ENCODE results near the gene FMO5.
"Not testable (repeated sequence)": the region's sequence is repeated elsewhere in the genome, so short reads cannot be mapped to it uniquely, and the experiment has no call there.

The FMO5 gene

DNA sequence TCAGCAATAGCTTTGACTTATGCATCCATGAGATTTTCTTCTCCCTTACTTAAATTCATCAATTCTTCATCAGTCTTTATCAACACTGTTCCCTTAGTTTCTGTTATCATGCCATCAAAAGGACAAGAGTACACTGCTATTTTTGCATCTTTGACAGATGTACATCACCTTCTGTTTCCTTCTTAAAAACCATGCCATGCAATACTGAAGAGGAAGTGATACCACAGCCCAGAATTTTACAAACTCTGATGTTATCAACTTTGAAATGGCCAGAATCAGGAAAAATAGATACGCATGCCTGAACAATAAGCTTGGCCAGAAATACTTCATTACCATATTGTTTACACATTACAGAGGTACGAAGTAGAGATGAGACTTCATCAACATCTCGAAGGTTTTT, 21.1 kb downstream of the FMO5 start:
- DNase-seq: no peak

DNA sequence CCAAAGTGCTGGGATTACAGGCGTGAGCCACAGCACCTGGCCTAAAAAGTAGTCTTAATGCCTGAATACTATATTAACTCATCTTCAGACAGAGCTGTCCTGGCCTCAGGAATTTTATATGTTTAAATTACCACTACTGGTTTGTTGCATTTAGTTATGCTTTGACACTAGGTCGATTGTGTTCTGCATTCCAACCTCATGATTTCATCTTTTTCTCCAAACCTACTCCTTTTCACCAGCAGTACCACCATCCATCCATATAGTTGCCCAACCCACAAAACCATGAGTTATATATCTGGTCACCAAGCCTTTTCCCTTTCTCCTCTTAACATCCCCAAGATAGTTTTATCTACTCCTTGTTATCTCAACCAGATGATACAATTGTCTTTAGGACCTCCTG, 22.6 kb downstream of the FMO5 start:
- no peak for DNase-seq

GRCh38 chr1:147201786-147202185, 23.4 kb downstream of the FMO5 start:
- DNase-seq: no peak

GRCh38 chr1:147201276-147201675, 23.9 kb downstream of the FMO5 start:
- no peak for DNase-seq

GRCh38 chr1:147197324-147197723, 27.8 kb downstream of the FMO5 start:
- not testable (repeated sequence) for DNase-seq

DNA sequence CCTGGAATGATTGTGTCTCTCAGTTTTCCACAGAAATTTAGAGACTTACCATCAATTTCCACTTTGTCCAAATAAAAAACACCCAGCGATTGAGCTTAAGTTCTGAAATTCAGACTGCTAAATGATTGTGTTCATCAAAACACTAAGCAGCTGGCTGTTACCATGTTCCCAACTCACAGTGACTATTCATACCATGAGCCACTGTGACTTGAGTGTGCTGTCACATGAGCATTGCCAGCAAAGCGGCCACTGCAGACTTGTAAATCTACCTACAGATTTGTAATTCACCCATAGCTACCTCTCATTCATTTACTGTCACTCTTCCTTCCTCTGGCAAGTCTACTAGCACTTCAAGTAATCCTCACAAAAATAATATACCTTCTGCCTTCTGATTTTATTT, 35.6 kb downstream of the FMO5 start:
- no peak for DNase-seq

GRCh38 chr1:147185432-147185831, 39.7 kb downstream of the FMO5 start:
- no peak for DNase-seq

DNA sequence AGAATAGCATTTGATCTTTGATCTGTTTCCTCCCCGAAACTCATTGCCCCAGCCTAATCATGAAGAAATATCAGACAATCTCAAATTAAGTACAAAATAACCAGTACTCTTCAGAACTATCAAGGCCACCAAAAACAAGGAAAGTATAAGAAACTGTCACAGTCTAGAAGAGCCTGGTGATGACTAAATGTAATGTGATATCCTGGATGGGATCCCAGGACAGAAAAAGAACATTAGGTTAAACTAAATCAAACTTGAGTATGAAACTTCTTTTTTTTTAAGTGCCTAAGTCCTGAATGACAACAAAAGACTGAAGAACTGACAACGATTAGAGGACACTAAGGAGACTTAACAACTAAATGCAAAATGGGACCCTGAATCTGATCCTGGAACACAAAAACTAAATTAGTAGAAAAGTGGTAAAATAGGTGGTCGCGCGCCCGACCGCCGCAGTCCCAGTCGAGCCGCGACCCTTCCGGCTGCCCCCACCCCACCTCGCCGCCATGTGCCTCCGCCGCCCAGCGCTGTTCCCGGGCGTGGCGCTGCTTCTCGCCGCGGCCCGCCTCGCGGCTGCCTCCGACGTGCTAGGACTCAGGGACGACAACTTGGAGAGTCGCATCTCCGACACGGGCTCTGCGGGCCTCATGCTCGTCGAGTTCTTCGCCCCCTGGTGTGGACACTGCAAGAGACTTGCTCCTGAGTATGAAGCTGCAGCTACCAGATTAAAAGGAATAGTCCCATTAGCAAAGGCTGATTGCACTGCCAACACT, 47.3 kb downstream of the FMO5 start:
- DNase-seq: no peak

DNA sequence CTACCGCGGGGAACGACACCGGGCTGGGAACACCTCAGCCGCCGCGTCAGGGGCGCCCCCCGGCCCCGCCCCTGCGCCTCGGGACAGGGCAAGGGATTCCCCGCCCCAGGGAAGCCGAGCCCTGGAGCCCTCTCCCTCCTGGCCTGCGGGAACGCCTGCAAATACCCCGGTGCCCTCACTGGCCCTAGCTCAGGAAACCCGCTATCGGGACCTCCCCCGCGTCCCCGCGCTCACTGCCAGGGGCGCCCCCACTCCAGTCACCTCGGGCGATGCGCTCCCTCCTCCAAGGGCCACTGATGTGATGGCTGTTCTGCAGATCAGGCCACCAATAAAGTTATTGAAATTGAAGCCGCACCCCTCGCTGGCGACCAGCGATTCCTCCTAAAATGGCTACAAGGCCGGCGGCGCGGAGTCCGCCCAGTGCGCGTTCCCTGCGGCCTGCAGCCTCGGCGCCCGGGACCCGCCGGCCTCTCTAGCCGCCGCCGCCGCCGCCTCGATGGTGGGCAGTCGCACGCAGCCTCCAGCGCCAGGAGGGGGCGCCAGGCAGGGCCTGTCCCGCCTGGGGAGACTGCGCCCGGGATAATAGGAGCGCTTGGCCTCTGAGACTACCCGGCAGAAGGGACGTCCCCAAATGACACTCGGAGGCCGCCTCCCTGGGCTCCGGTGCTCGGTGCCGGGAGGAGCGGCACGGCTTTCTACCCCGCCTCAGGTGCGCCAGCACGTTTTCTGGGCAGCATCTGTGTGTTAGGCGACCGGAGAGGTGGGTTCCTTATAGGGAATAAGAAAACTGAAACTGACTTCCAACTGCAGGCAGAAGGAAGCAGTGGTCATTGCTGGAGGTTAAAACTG, 52.7 kb downstream of the FMO5 start, which contains the start of gene PRKAB2:
TSS of gene PRKAB2 (minus strand) at position 303 of the 849 bp plus-strand sequence. CDS start 326 bp downstream, outside the sequence.
- peak; percentile 97 for DNase-seq

GRCh38 chr1:147171399-147172167, 53.6 kb downstream of the FMO5 start:
- DNase-seq: peak; percentile 55

GRCh38 chr1:147169840-147170674, 55.1 kb downstream of the FMO5 start:
- no peak for DNase-seq

DNA sequence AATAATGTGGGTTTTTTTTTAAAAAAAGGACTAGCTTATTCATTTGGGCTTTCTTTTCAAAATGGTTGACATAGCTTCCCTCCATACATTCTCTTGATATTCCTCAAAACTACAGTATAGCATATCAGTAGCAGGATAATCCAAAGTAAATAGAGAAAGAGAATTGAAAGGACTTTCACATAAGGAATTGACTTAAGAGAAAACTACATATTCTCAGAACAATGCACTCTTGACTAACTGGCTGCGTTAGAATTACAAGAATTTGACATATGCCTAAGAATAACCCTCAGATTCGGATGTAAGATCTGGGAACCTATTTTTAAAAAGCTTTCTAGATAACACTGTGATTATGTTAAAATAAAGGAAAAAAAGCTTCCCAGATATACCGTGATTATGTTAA, 56.0 kb downstream of the FMO5 start:
- DNase-seq: no peak

- no peak for DNase-seq
Measured at GRCh38 chr1:147168626-147169058, 56.5 kb downstream of the FMO5 start.

DNA sequence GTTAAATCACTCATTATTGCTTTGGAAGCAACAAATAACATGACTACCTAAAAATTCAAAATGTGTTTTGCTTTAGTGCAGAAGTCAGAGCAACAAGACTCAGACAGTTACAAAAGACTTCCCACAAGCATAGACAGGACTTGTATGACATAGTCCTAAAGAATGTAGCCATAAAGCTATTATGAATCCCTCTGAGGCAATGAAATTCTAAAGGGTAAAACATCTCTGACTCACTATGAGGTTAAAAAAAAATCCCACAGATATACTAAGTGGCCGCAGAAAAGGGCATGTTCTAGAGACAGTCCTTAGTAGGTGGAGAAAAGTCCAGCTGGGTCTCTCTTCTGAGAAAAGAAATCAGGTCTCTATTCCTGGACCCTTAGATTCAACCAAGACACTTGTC, 57.8 kb downstream of the FMO5 start:
- DNase-seq: no peak

- DNase-seq: no peak
Measured at GRCh38 chr1:147163019-147163418, 62.1 kb downstream of the FMO5 start.

DNA sequence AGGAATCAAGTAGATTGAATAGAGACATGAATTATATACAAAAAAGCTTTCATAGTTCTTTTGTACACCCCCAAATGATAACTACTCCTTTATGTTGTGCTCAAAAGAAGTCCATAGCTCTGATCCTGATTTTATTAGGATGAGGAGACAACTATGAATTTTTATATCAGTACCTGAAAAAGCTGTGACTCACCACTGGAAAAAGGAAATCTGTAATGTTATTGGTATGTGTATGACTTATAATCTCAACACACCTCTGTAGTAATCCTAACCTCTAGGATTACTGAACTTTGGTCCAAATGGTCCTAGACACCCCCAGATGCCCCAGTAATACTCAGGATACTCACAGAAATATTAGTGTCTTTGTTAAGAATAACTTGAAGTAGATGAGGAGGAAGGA, 63.0 kb downstream of the FMO5 start:
- DNase-seq: no peak

GRCh38 chr1:147157116-147157515, 68.0 kb downstream of the FMO5 start:
- DNase-seq: not testable (repeated sequence)

GRCh38 chr1:147156642-147157041, 68.5 kb downstream of the FMO5 start:
- DNase-seq: no peak

DNA sequence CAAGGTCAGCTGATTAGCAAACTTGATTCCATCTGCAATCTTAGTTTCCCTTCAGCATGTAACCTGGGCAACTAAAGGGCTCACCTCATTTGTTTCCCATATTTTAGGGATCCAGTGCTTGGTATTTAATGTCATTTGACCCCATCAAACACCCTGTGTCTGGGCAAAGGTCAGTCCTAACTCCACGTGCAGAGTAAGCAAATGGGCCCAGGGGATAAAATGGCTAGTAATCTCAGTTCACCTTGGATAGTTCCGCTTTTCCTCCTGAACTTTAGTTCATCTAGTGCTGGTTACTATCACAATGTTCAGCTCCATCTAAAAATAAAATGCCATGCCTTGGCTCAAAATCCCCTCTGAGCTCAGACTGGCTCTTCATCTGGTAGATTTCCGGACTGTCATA, 72.4 kb downstream of the FMO5 start:
- no peak for DNase-seq

- DNase-seq: no peak
Measured at GRCh38 chr1:147151244-147151643, 73.9 kb downstream of the FMO5 start.

GRCh38 chr1:147142886-147143285, 82.3 kb downstream of the FMO5 start:
- DNase-seq: no peak

Measured in activated CD8-positive, alpha-beta memory T cell treated with anti-CD3 and anti-CD28 coated beads for 24 hours (primary cell).